GM12878 (cell line): ENCODE data around the gene STK26. TPM values are rescaled to one million over a fixed set of nuclear protein-coding genes. Genes with fewer than 3 reads are reported as not detected.

ENCODE experiments used
- ATAC-seq: fragments of 200-7000 bp; cut with Tn5 transposase; 3 replicates; pipeline ENCODE4 v1.9.1; 2020; ENCODE audit warnings: mild to moderate bottlenecking, moderate library complexity
- BruUV-seq: library from RNA; stranded (reverse); fragments of 400-500 nt; replicated peaks from 2 replicates; lab custom pipeline; 2021; lab: Mats Ljungman, UMichigan
- CTCF ChIA-PET: fragments of 300-600 bp; sonication (Branson Sonifier 250); formaldehyde crosslinking; extraction: SDS; loops from one replicate; lab custom pipeline; 2021; ENCODE audit warnings: inconsistent platforms; lab: Yijun Ruan, JAX
- POLR2A ChIA-PET: fragments of 350-600 bp; formaldehyde crosslinking; extraction: SDS; loops from one replicate; lab custom pipeline; 2021; ENCODE audit warnings: inconsistent platforms; lab: Charles Lee
- RAD21 ChIA-PET: fragments of 300-600 bp; sonication (Branson Sonifier 250); formaldehyde crosslinking; loops from one replicate; lab custom pipeline; 2023; ENCODE audit warnings: antibody characterized with exemption; ENCODE audit not compliant: unreplicated experiment; lab: Charles Lee
- SMC1A ChIA-PET: fragments of 300-600 bp; sonication (Branson Sonifier 250); formaldehyde crosslinking; loops from one replicate; lab custom pipeline; 2023; ENCODE audit not compliant: unreplicated experiment, uncharacterized antibody; lab: Charles Lee
- DNase-seq: peaks from one replicate; pipeline ENCODE4 v3.0.0-alpha.2; 2011; ENCODE audit warnings: low read depth, low spot score
- FAIRE-seq: peaks from 3 replicates; lab custom pipeline; 2011; peaks lifted over from hg19 to GRCh38; lab: Jason Lieb, UNC
- H2AFZ ChIP-seq: 2 replicates; pipeline ENCODE4 v1.6.0; 2011; ENCODE audit warnings: low read depth, low read length, control low read depth; ENCODE audit not compliant: control insufficient read depth
- H3K27ac ChIP-seq: 2 replicates; pipeline ENCODE4 v1.5.1; 2011; ENCODE audit warnings: control low read depth; ENCODE audit not compliant: control insufficient read depth, insufficient read depth
- H3K27me3 ChIP-seq, 2 experiments: replicated peaks in 1 of 2; 2 replicates each; pipeline versions ENCODE4 v1.6.0 to v1.6.1; 2011; ENCODE audit warnings: low read length in 1 of 2; ENCODE audit not compliant: control insufficient read depth in 2 of 2, insufficient read depth in 2 of 2
- H3K36me3 ChIP-seq, 2 experiments: 2 replicates each; pipeline ENCODE4 v1.5.1; 2011; ENCODE audit warnings: low read length in 1 of 2; ENCODE audit not compliant: control insufficient read depth in 2 of 2, insufficient read depth in 2 of 2
- H3K4me1 ChIP-seq: 2 replicates; pipeline ENCODE4 v1.6.1; 2011; ENCODE audit warnings: mild to moderate bottlenecking, low read length, moderate library complexity, mixed read lengths; ENCODE audit not compliant: control insufficient read depth, insufficient read depth
- H3K4me2 ChIP-seq: 2 replicates; pipeline ENCODE4 v1.6.0; 2011; ENCODE audit warnings: control low read depth; ENCODE audit not compliant: control insufficient read depth, insufficient read depth
- H3K4me3 ChIP-seq: fragments of 200-600 bp; sonication (generic); 2 replicates; pipeline ENCODE4 v1.5.1; 2016
- H3K79me2 ChIP-seq: 2 replicates; pipeline ENCODE4 v1.6.0; 2011; ENCODE audit warnings: low read length; ENCODE audit not compliant: control insufficient read depth, insufficient read depth
- H3K9ac ChIP-seq: 2 replicates; pipeline ENCODE4 v1.8.0; 2011; ENCODE audit warnings: low read length, control low read depth, mixed read lengths; ENCODE audit not compliant: control insufficient read depth, insufficient read depth
- H3K9me3 ChIP-seq: replicated peaks from 3 replicates; pipeline ENCODE4 v1.5.1; 2011; ENCODE audit warnings: mild to moderate bottlenecking, low read length; ENCODE audit not compliant: control insufficient read depth, insufficient read depth
- H4K20me1 ChIP-seq: 2 replicates; pipeline ENCODE4 v1.6.0; 2011; ENCODE audit not compliant: control insufficient read depth, insufficient read depth
- CREB1 ChIP-seq: IDR thresholded peaks from 2 replicates; pipeline ENCODE4 v1.6.1; 2012; ENCODE audit warnings: low read depth, mild to moderate bottlenecking, inconsistent platforms
- CREM ChIP-seq: IDR thresholded peaks from 2 replicates; pipeline ENCODE4 v1.6.1; 2014; ENCODE audit warnings: antibody characterized with exemption, low read depth
- MYC ChIP-seq: IDR thresholded peaks from 2 replicates; pipeline ENCODE4 v1.6.1; 2011; ENCODE audit warnings: mild to moderate bottlenecking, low read length, moderate library complexity, inconsistent platforms; ENCODE audit not compliant: insufficient read depth, insufficient replicate concordance, insufficient read length, severe bottlenecking
- NFXL1 ChIP-seq: fragments of 450-650 bp; IDR thresholded peaks from 2 replicates; pipeline ENCODE4 v1.6.1; 2017; ENCODE audit warnings: antibody characterized with exemption, mild to moderate bottlenecking, borderline replicate concordance
- RFX5 ChIP-seq: IDR thresholded peaks from 2 replicates; pipeline ENCODE4 v1.6.1; 2011; ENCODE audit warnings: low read depth, low read length, improper control_type of control experiment
- RUNX3 ChIP-seq: IDR thresholded peaks from 2 replicates; pipeline ENCODE4 v1.6.1; 2012; ENCODE audit warnings: low read length, inconsistent platforms
- WGBS: methylation state at CpG from one replicate; pipeline ENCODE4 v1.1.6; 2016; ENCODE audit warnings: low lambda C conversion rate; ENCODE audit not compliant: insufficient replicate concordance, insufficient coverage; ENCODE audit errors: missing lambda C conversion rate; 5-methylcytosine and 5-hydroxymethylcytosine counted together
- in situ Hi-C: fragments of 300-500 bp; cut with MboI; formaldehyde crosslinking; loops from 9 replicates; pipeline ENCODE4 v1.14.3; 2018; ENCODE audit warnings: mixed read lengths
- intact Hi-C: fragments of 100-400 bp; cut with micrococcal nuclease; formaldehyde crosslinking; loops from one replicate; pipeline ENCODE4 v1.14.2; 2022; ENCODE audit not compliant: unreplicated experiment
- polyA plus RNA-seq, 11 experiments: library from polyadenylated mRNA; depleted of rRNA in 4 of 11; unstranded in 6 of 11; stranded (reverse) in 5 of 11; fragments of >200 nt; fragmentation: Nextera tagmentation in 4 of 11; fragmentation: Illumina TruSeq in 1 of 11; extraction: Ambion mirVana in 4 of 11; extraction: Trizol in 1 of 11; gene quantifications; 1 replicate in 1 of 11; 2 replicates in 10 of 11; pipeline versions ENCODE4 v1.2.1 to v1.2.3, GENCODE V29; 2011 to 2016; ENCODE audit warnings: inconsistent platforms in 2 of 11, missing spikeins in 2 of 11, low read depth in 1 of 11
- total RNA-seq, 4 experiments: library from RNA; depleted of rRNA in 3 of 4; stranded (reverse); fragments of >200 nt in 3 of 4; fragmentation: Illumina TruSeq in 1 of 4; extraction: Trizol in 1 of 4; gene quantifications; 2 replicates each; pipeline versions ENCODE4 v1.2.1 to v1.2.3, GENCODE V29; 2013 to 2021
- TF ChIP-seq, protein P1 (sequence below): IDR thresholded peaks from 2 replicates; pipeline ENCODE4 v1.6.1; 2012; ENCODE audit warnings: low read depth, low read length, improper control_type of control experiment

Gene STK26
- total and polyA plus RNA-seq, 10 of the 15 experiments (the other 5 are each of a cell fraction or from before 2014, with no cell fraction given) = 30.4 to 78.6 (median 58.8) TPM

DNA sequence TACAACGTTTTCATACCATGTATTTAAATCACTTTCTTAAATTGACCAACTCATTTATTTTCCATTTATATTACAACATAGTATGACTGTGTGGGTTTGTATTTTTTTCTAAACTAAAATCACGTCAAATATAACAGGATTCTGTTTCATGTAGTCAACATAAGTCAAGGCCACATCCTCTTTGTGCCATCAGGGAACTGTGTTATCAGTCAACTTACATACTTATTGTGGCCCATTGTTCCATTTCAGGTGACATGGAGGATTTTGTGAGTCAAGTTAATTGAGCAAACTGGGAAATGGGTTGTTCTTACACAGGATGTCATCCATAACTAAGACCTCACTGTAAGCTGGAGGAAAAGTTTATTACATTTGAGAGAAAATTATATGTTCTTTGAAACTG lies 35.9 kb downstream of the STK26 start:
- in situ Hi-C loops = no loop called here
- no peak for DNase-seq
- no peak for ATAC-seq
- ChIA-PET RAD21 (no interaction called here), POLR2A (no interaction called here)
- no peak overlapping the region for H3K4me3 ChIP-seq
- WGBS = 40% methylated on average over 2 of the region's 2 CpGs
- H4K20me1 ChIP-seq = no peaks in the 10 kb centered on the region
- H2AFZ ChIP-seq = no peak overlapping the region
- TF ChIP-seq RUNX3 = no peak
- TF ChIP-seq CREM = no peak
- no peak for TF ChIP-seq MYC
- no peak for TF ChIP-seq RFX5
- no peak for TF ChIP-seq CREB1
- TF ChIP-seq, all 136 proteins: peak for 0
- Histone ChIP-seq H3K4me2 (no peak overlapping the region), H3K4me1 (no peaks in the 10 kb centered on the region), H3K79me2 (no peaks in the 10 kb centered on the region; the same call in 1 of the 2 replicates), H3K9me3 (no peaks in the 10 kb centered on the region), H3K36me3 (no peaks in the 10 kb centered on the region; a peak in 1 of 4 replicates), H3K9ac (no peak overlapping the region), H3K27me3 (no peaks in the 10 kb centered on the region), H3K27ac (no peak overlapping the region)
- SMC1A ChIA-PET = interaction anchor here (0.8 to 1.5 kb wide), 4 partner anchors 11 to 34 kb away, joined by 3 read pairs; no protein-coding TSS in a partner anchor
- CTCF ChIA-PET = interaction anchor here (1.2 kb wide), 2 partner anchors 31 to 217 kb away, joined by 3 to 4 read pairs; no protein-coding TSS in a partner anchor
- intact Hi-C loops = no loop called here
- no TSS peak for BruUV-seq
- FAIRE-seq = no peak

GRCh38 chrX:132059973-132060540 lies 37.0 kb downstream of the STK26 start:
- Histone ChIP-seq H3K36me3 (no peaks in the 10 kb centered on the region; a peak in 1 of 4 replicates), H3K27me3 (no peaks in the 10 kb centered on the region), H3K9me3 (no peaks in the 10 kb centered on the region), H3K4me1 (no peaks in the 10 kb centered on the region), H3K27ac (no peak overlapping the region), H4K20me1 (no peaks in the 10 kb centered on the region), H3K4me3 (no peak overlapping the region), H3K79me2 (no peaks in the 10 kb centered on the region; the same call in 1 of the 2 replicates), H2AFZ (no peak overlapping the region), H3K4me2 (no peak overlapping the region), H3K9ac (no peak overlapping the region)
- WGBS = 57% methylated on average over 2 of the region's 2 CpGs
- intact Hi-C loops = no loop called here
- ChIA-PET SMC1A (interaction anchor here (0.8 to 1.5 kb wide), 4 partner anchors 10 to 36 kb away, joined by 3 to 5 read pairs (median 3); no protein-coding TSS in a partner anchor), RAD21 (interaction anchor here (0.6 kb wide), 1 partner anchor 86 kb away, joined by 3 read pairs; no protein-coding TSS in a partner anchor), POLR2A (no interaction called here), CTCF (interaction anchor here (0.6 to 1.3 kb wide), 3 partner anchors 12 to 32 kb away, joined by 3 to 6 read pairs (median 4); no protein-coding TSS in a partner anchor)
- in situ Hi-C loops = no loop called here
- FAIRE-seq (no peak), ATAC-seq (peak; percentile 48; the same call in 2 of the 3 replicates), DNase-seq (no peak)
- BruUV-seq = no TSS peak
- TF ChIP-seq RUNX3 (0 out of 2 replicates have a peak, but pooled peaks have one; percentile 14), NFXL1 (no peak)
- TF ChIP-seq, protein P1, sequence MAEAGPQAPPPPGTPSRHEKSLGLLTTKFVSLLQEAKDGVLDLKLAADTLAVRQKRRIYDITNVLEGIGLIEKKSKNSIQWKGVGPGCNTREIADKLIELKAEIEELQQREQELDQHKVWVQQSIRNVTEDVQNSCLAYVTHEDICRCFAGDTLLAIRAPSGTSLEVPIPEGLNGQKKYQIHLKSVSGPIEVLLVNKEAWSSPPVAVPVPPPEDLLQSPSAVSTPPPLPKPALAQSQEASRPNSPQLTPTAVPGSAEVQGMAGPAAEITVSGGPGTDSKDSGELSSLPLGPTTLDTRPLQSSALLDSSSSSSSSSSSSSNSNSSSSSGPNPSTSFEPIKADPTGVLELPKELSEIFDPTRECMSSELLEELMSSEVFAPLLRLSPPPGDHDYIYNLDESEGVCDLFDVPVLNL = no peak
